Measurements from ENCODE around the gene GSK3B. TPM values are rescaled to one million over a fixed set of nuclear protein-coding genes. Genes with fewer than 3 reads are reported as not detected.

GSK3B gene
- total RNA-seq, 3 donors from 2014 or later (not counting 1 experiment from before 2014, with no cell fraction given), result 61.3 to 67.0 (median 62.7) TPM

- H3K27ac Mint-ChIP-seq, result no peak overlapping the region
- under 1% methylated on average over 31 of the region's 31 CpGs for WGBS (ENCODE audit: insufficient coverage)
These were observed 554 bp upstream of the GSK3B start for GRCh38 chr3:120094776-120095225.

GRCh38 chr3:120093119-120093910 is 932 bp downstream of the GSK3B start:
- H3K27ac ChIP-seq (ENCODE audit: low read length), result peak overlapping the region; percentile 86
- Mint-ChIP-seq H3K4me3 (no peak overlapping the region), H3K27me3 (ENCODE audit: low read depth in 2 of 2) (no peaks in the 10 kb centered on the region), H3K27ac (no peak overlapping the region), H3K9me3 (no peaks in the 10 kb centered on the region), H3K36me3 (no peaks in the 10 kb centered on the region), H3K4me1 (peaks cover 21 to 30% of the 10 kb centered on the region in 2 donors)
- DNase-seq, result peak in 1 of 2 donors; percentile 49
- no peak for ATAC-seq
- TF ChIP-seq, protein P1, sequence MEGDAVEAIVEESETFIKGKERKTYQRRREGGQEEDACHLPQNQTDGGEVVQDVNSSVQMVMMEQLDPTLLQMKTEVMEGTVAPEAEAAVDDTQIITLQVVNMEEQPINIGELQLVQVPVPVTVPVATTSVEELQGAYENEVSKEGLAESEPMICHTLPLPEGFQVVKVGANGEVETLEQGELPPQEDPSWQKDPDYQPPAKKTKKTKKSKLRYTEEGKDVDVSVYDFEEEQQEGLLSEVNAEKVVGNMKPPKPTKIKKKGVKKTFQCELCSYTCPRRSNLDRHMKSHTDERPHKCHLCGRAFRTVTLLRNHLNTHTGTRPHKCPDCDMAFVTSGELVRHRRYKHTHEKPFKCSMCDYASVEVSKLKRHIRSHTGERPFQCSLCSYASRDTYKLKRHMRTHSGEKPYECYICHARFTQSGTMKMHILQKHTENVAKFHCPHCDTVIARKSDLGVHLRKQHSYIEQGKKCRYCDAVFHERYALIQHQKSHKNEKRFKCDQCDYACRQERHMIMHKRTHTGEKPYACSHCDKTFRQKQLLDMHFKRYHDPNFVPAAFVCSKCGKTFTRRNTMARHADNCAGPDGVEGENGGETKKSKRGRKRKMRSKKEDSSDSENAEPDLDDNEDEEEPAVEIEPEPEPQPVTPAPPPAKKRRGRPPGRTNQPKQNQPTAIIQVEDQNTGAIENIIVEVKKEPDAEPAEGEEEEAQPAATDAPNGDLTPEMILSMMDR (IDR thresholded peaks at IDR 0.05), result no peak
- no peaks in the 10 kb centered on the region for H3K27me3 ChIP-seq (ENCODE audit: control insufficient read depth, insufficient read depth, low read length)
- peaks cover 10% of the 10 kb centered on the region for H3K4me1 ChIP-seq (ENCODE audit: control insufficient read depth, insufficient read depth, low read length)
- intact Hi-C loops (cut with micrococcal nuclease), result loop anchor here (5.0 to 10.0 kb wide), 7 partner anchors 41 to 1741 kb away; partner anchors contain the start of genes ARHGAP31, COX17, EAF2 and IQCB1
- no peaks in the 10 kb centered on the region for H3K9me3 ChIP-seq (ENCODE audit: control insufficient read depth, insufficient read depth, low read length)
- peak overlapping the region; percentile 57 for H3K4me3 ChIP-seq (ENCODE audit: low read length)
- under 1% methylated on average over 13 of the region's 22 CpGs for WGBS (ENCODE audit: insufficient coverage)
- no peaks in the 10 kb centered on the region for H3K36me3 ChIP-seq (ENCODE audit: control insufficient read depth, insufficient read depth, low read length)

More at GRCh38 chr3:120094776-120095225, 554 bp upstream of the GSK3B start:
- no peaks in the 10 kb centered on the region for H3K36me3 ChIP-seq (ENCODE audit: control insufficient read depth, insufficient read depth, low read length)
- intact Hi-C loops (cut with micrococcal nuclease), result loop anchor here (1.0 to 10.0 kb wide), 11 partner anchors 42 to 1740 kb away; partner anchors contain the start of genes ARHGAP31, COX17, EAF2 and GTF2E1
- Mint-ChIP-seq H3K36me3 (no peaks in the 10 kb centered on the region), H3K4me1 (peaks cover 18 to 25% of the 10 kb centered on the region in 2 donors), H3K9me3 (no peaks in the 10 kb centered on the region), H3K27me3 (ENCODE audit: low read depth in 2 of 2) (no peaks in the 10 kb centered on the region), H3K4me3 (no peak overlapping the region)
- peak; percentile 93 to 100 for DNase-seq
- ATAC-seq, result peak; percentile 65 to 83 (median 69)
- no peaks in the 10 kb centered on the region for H3K27me3 ChIP-seq (ENCODE audit: control insufficient read depth, insufficient read depth, low read length)
- peak overlapping the region; percentile 57 for H3K4me3 ChIP-seq (ENCODE audit: low read length)
- H3K27ac ChIP-seq (ENCODE audit: low read length), result peak overlapping the region; percentile 86
- H3K4me1 ChIP-seq (ENCODE audit: control insufficient read depth, insufficient read depth, low read length), result peaks cover 6% of the 10 kb centered on the region
- TF ChIP-seq, protein P1 (IDR thresholded peaks at IDR 0.05), result no peak
- no peaks in the 10 kb centered on the region for H3K9me3 ChIP-seq (ENCODE audit: control insufficient read depth, insufficient read depth, low read length)

GRCh38 chr3:120092474-120092873 is 1.8 kb downstream of the GSK3B start:
- no CpG with 5 or more reads among the region's 1 CpG for WGBS (ENCODE audit: insufficient coverage)
- Mint-ChIP-seq H3K27me3 (ENCODE audit: low read depth in 2 of 2) (no peaks in the 10 kb centered on the region), H3K27ac (no peak overlapping the region), H3K36me3 (no peaks in the 10 kb centered on the region), H3K4me1 (peaks cover 21 to 30% of the 10 kb centered on the region in 2 donors), H3K9me3 (no peaks in the 10 kb centered on the region), H3K4me3 (no peak overlapping the region)
- TF ChIP-seq, protein P1 (IDR thresholded peaks at IDR 0.05), result no peak
- peak overlapping the region; percentile 57 for H3K4me3 ChIP-seq (ENCODE audit: low read length)
- ATAC-seq (no peak), DNase-seq (peak in 1 of 2 donors; percentile 20)
- H3K27ac ChIP-seq (ENCODE audit: low read length), result peak overlapping the region; percentile 14
- H3K4me1 ChIP-seq (ENCODE audit: control insufficient read depth, insufficient read depth, low read length), result peaks cover 13% of the 10 kb centered on the region
- no peaks in the 10 kb centered on the region for H3K9me3 ChIP-seq (ENCODE audit: control insufficient read depth, insufficient read depth, low read length)
- intact Hi-C loops (cut with micrococcal nuclease), result loop anchor here (5.0 to 10.0 kb wide), 7 partner anchors 40 to 1742 kb away; partner anchors contain the start of genes ARHGAP31, COX17, EAF2 and IQCB1
- no peaks in the 10 kb centered on the region for H3K36me3 ChIP-seq (ENCODE audit: control insufficient read depth, insufficient read depth, low read length)
- no peaks in the 10 kb centered on the region for H3K27me3 ChIP-seq (ENCODE audit: control insufficient read depth, insufficient read depth, low read length)
